LHCN-M2 (cell line): ENCODE data around the gene CFAP141. TPM values are rescaled to one million over a fixed set of nuclear protein-coding genes. Genes with fewer than 3 reads are reported as not detected.

Experiments used
- DNase-seq: peaks from one replicate; pipeline ENCODE4 v3.0.0-alpha.2; 2012; ENCODE audit warnings: low read depth
- total RNA-seq: library from RNA; depleted of rRNA; stranded (reverse); fragments of >200 nt; gene quantifications from 2 replicates; pipeline ENCODE4 v1.2.3, GENCODE V29; 2014; rRNA removed

The CFAP141 gene
- total RNA-seq, 1 experiment from 2014 or later = not detected

DNA sequence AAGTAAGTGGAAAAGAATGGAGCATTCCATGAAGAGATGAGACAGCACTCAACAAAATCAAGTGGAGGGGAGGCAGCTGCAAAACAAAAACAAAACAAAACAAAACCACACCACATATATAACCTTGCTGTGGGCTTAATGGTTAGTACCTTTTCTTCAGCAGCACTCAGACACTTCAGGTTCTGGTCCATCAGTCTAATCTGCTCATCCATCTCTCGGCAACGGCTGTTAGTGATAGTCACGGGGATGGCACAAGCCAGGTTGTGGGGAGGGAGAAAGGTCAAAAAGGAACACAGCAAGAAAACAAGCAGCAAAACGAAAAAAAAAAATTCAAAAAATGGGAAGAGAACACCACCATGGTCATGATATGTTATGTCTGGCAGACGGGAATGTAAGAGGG, 34.3 kb downstream of the CFAP141 start:
- no peak for DNase-seq

DNA sequence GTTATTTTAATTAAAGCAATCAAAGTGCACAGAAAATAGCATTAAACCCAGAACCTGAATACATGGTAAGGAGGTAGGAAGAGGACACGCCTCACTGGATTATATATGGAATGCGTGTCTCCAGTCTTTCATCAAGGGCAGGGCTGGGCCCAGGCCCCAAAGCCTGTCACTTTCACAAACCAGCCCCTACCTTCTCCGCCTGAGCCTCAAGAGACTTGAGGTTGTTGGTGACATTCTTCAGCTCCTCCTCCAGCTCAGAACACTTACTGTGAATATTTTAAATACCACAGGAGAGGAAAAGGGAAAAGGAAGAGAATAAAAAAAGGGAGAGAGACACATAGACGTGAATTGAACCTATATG, 34.9 kb downstream of the CFAP141 start:
- DNase-seq = no peak

DNA sequence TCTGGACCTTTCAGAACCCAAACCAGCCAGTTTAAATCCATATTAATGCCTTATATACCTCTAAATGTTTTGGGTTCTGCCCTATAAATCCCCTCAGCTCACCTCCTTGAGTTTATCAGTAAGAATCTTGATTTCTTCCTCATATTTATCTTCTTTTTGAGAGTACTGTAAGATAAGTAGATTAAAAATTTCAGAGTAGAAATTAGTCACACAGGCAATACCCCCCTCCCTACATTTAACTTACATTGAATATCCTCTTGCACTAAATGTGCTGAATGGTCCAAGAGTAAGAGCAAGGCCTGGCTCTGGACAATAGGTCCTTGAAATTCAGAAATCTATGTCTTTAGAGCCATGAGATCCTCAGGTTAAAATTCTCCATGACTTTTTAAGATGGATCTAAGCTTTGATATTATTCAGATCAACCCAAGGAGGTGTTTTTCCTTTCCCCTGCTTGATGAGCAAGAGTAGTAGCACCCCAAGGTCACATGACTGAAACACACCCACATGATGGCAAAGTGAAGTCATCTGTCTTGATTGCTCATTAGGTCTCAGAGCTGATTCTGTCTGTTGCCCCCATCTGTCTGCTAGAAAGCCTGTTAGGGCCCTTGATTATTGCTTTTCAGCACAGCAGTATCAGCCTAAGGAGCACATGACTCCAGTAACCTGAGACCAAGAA, 35.4 kb downstream of the CFAP141 start:
- DNase-seq = no peak

DNA sequence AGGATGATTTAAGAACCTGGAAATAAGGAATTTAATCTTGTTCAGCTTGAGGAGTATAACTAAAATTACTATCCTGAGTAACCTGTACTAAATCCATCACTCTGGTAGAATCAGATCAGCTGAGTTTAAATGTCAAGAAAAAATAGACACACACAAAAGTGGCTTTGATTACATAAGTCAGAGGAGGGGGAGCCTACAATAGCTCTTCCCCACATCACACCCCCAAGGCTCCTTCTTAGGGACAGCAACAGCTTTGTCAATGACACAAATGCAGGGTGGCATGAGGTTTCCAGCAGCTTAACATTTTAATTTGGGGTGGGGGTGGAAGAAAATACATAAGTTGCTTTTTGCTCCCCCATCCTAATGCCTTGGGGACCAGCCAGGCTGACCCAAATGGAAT, 38.7 kb downstream of the CFAP141 start:
- DNase-seq = no peak

DNA sequence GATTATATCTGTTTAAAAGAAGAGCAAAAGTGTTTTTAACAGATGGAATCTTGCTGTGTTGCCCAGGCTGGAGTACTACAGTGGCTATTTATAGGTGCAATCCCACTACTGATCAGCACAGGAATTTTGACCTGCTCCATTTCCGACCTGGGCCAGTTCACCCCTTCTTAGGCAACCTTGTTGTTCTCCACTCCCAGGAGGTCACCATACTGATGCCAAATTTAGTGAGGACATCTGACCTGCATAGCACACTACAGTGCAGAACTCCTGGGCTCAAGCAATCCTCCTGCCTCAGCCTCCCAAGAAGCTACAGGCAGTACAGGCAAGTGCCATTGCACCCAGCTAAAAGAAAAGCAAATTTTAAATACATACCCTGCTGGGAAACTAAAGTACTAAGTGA, 39.9 kb downstream of the CFAP141 start:
- DNase-seq = no peak

DNA sequence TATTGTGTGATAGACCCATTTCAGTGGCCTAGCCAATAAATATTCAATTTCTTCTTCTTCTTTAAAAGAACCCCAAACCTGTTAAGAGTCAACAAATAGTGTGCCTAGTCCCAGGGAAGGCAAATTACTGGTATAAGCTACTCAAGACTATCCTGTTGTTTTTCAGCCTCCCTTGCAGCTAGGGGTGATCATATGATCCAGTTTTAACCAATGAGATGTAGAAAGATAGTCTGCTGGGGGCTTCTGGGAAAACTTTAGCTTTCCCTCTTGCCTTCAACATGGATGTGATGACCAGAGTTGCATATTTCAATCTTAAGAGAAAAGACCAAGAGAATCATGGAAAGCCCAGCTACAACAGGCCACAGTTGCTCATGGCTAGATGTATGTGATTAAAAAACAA, 46.6 kb downstream of the CFAP141 start:
- DNase-seq = no peak

DNA sequence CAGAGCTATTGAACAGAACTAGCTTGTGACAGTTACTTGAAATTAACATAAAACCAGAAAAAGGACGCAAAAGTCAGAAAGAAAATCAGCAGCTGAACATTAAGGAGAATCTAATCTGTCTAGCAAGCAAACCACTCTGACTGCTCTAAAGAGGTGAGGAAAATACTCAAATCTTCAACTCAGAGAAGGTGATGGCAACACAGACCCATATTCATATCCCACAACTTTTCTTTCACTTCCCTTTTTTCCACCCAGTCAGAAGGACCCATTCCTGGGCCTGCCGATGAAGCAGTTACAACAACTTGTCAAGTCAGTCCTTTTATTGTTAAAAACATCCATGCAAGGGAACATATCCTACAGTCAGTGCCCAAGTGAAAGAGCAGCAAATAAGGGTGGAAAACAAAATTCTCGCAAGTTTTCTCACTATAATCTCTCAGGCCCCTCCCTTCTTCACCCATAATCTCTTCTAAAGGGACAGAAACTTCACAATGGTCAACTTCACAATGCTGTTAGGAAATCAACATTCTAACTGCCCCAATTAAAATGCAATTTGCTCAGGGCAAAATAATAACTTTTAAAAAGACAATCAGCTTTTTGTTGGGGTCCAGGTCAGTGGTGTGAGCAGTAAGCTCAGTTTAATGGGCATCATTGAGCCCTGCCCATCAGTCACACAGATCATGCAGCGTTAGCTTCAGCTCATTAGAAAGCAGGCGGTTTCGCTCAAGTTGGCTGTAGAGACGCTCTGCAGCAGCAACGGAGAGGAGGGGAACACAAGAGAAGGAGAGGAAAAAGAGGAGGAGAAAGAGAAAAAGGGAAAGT, 47.6 kb downstream of the CFAP141 start:
- DNase-seq = no peak

DNA sequence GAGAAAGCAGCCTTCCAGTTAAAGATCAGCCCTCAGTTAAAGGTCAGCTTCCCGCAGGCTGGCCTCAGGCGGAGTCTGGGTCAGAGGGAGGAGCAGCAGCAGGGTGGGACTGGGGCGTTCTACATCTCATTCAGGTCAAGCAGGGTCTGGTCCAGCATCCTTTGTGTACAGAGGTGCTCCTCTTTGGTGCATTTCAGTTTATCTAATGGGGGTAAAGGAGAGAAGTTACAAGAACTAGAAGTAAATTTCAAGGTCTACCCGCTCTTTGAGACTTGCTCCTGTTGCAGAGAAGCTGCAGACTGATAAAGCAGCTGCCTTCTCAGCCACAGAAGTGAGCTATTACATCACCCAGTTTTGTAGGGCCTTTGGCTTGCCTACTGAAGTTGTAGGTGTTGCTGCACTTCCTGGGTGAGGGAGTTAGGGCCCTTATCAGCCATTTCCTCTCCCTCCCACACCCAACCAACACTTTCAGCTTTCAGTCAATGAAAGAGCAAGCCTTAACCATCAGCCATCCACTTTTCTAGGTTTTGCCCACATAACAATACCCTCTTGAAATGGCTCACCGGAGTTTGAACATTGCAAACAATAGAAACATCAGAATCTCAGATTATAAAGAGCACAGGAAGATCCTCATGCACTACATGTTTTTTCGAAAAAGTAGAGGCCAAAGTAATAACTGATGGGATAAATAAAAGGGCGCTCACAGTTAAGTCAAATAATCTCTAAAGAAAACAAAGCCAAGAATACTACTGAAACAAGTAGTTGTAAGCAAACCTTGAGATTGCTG, 48.4 kb downstream of the CFAP141 start:
- no peak for DNase-seq

DNA sequence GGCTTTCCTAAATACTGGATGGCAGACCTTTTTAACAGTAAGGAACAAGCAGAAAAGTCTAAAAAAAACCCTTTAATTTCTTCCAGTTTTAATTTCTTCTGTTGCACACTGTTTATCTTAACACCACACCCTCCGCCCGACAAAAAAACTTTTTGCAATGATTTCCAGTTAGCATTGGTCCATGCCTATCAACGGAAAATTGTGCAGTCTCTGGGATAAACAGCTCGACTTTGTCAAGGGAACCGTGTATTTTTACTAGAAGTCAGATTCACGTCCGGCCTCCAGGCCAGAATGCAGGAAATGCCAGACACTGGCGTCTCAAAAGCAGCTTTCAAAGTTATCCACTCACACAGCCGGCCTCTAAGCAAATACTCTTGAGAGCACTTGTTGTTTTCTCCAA, 50.9 kb downstream of the CFAP141 start:
- DNase-seq = no peak

DNA sequence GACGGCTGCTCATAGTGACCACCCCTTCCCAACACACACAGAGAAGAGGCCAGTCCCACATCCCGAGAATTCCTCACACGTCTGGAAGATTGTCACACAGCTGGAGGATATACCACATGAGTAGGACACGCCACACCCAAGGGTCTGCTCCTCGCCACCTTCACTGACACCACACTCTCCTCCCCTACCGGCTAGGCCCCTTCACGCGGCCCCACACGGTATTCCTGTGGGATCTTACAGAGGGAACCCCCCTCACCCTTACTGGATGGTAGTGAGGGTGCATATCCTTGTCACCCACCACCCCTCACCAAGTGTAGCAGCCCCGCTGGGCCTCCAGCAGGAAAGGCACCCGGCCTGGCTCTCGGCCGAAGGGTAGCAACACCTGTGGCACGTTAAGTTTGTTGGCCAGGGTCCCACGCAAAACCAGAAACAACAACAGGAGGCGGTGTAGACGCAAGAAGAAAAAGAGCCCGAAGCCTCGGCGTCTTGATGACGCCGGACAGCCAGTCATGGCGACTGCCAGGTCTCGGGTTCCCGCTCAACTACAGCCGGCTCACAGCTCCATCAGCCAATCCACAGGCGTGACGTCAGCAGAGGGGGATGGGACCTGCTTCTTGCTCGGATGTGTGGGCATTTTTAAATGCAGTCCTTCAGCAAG, 51.5 kb downstream of the CFAP141 start, which contains the start of gene NUP210L:
TSS of gene NUP210L (minus strand) at position 540 of the 658 bp plus-strand sequence.
- DNase-seq = peak; percentile 32

DNA sequence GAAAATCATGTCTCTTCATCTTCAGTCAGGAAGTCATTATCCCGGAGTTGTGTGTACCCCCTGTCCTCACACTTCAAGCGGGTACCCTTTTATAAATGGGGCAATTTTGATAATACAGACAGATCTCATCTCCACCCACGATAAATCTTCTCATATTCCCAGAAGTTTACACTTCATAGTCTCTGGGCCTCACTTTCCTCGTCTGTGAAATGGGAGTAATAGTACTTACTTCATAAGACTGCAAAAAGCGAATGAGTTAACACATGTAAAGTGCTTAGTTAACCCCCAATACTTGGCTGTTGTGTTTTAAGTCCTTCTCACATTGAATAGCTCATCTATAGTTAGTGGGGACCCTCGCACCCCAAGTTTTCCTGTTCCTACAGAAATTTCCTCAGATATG, 52.1 kb downstream of the CFAP141 start:
- DNase-seq = no peak

DNA sequence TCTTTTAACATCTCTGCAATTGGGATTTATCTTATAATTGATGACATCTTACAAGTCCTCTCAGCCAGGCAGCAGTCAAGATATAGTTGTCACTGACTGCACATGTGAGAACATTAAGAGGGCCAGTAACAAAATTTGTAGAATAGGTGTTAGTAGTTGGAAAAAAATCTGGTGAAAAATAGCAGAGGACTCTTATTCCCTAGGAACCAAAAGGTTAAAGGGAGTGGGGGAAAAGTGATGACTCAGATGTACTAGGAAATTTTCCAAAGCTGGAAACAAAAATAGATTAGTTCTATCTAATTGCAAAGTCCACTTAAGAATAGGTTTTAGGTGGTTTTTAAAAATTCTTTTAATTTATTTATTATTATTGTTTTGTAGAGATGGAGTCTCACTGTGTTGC, 54.8 kb downstream of the CFAP141 start:
- DNase-seq = peak; percentile 57

Other genes with a start within 250 kb of the CFAP141 start
- gene CRTC2, start 247.7 kb downstream of the CFAP141 start, total RNA-seq = 10.3 and 10.4 TPM in 2 replicates
- gene SLC39A1, start 242.8 kb downstream of the CFAP141 start, total RNA-seq = 136 and 150 TPM in 2 replicates
- gene CREB3L4, start 238.4 kb downstream of the CFAP141 start, total RNA-seq = 6.0 and 6.9 TPM in 2 replicates
- 148 and 161 TPM in 2 replicates for gene JTB, start 228.7 kb downstream of the CFAP141 start, total RNA-seq
- gene RAB13, start 220.0 kb downstream of the CFAP141 start, total RNA-seq = 45.4 and 55.8 TPM in 2 replicates
- 1,078 and 1,241 TPM in 2 replicates for gene RPS27, start 215.6 kb downstream of the CFAP141 start, total RNA-seq
- gene NUP210L, start 51.3 kb downstream of the CFAP141 start, total RNA-seq = not detected in 2 replicates
- 1,027 and 1,163 TPM in 2 replicates for gene TPM3, start 14.2 kb downstream of the CFAP141 start, total RNA-seq
- gene UBAP2L, start 14.6 kb upstream of the CFAP141 start, total RNA-seq = 94.1 and 116 TPM in 2 replicates
- 111 and 116 TPM in 2 replicates for gene HAX1, start 66.3 kb upstream of the CFAP141 start, total RNA-seq
- not detected in 2 replicates for gene AQP10, start 114.8 kb upstream of the CFAP141 start, total RNA-seq
- gene ATP8B2, start 119.2 kb upstream of the CFAP141 start, total RNA-seq = 59.2 and 64.9 TPM in 2 replicates
- gene IL6R, start 199.0 kb upstream of the CFAP141 start, total RNA-seq = 0.19 and 0.40 TPM in 2 replicates